Activated CD4-positive, alpha-beta T cell treated with anti-CD3 and anti-CD28 coated beads for 36 hours (primary cell): ENCODE data around the gene UBE2B. TPM values are rescaled to one million over a fixed set of nuclear protein-coding genes. Genes with fewer than 3 reads are reported as not detected.
"Not testable (repeated sequence)": the region's sequence is repeated elsewhere in the genome, so short reads cannot be mapped to it uniquely, and the experiment has no call there.

ENCODE experiments used
- ATAC-seq: fragments of 200-7000 bp; cut with Tn5 transposase; one replicate; pipeline ENCODE4 v1.10.0; 2021; ENCODE audit warnings: mild to moderate bottlenecking, moderate library complexity
- CTCF ChIA-PET: fragments of 350-600 bp; sonication (Branson Sonifier 250); formaldehyde crosslinking; loops from one replicate; lab custom pipeline; 2021; ENCODE audit warnings: antibody characterized with exemption; lab: Charles Lee
- POLR2A ChIA-PET: fragments of 350-600 bp; sonication (Branson Sonifier 250); formaldehyde crosslinking; loops from one replicate; lab custom pipeline; 2021; ENCODE audit warnings: antibody characterized with exemption, inconsistent platforms; lab: Charles Lee
- DNase-seq: peaks from one replicate; pipeline ENCODE4 v3.0.0-alpha.2; 2020
- H3K27ac Mint-ChIP-seq: one replicate; pipeline ENCODE4 v1.8.0; 2021; ENCODE audit warnings: mixed read lengths
- H3K27me3 Mint-ChIP-seq: one replicate; pipeline ENCODE4 v1.8.0; 2021; ENCODE audit warnings: mixed read lengths
- H3K36me3 Mint-ChIP-seq: one replicate; pipeline ENCODE4 v1.8.0; 2021; ENCODE audit warnings: low read depth, mixed read lengths
- H3K4me1 Mint-ChIP-seq: one replicate; pipeline ENCODE4 v1.8.0; 2021; ENCODE audit warnings: mixed read lengths
- H3K4me3 Mint-ChIP-seq: one replicate; pipeline ENCODE4 v1.8.0; 2021; ENCODE audit warnings: mild to moderate bottlenecking, moderate library complexity, mixed read lengths
- H3K9me3 Mint-ChIP-seq: one replicate; pipeline ENCODE4 v1.8.0; 2021; ENCODE audit warnings: low read depth, mixed read lengths
- intact Hi-C, 2 experiments: fragments of 100-400 bp; cut with DNase I in 1 of 2; cut with micrococcal nuclease in 1 of 2; formaldehyde crosslinking; loops; one replicate each; pipeline versions ENCODE4 v1.14.2 to v1.15.1; 2022 to 2024; cut with DNase I, micrococcal nuclease
- total RNA-seq, 2 experiments: library from RNA; stranded (reverse); gene quantifications; one replicate each; pipeline ENCODE4 v1.2.3, GENCODE V29; 2021

The UBE2B gene
- total RNA-seq, 2 experiments from 2014 or later: 112 to 115 TPM

GRCh38 chr5:134420343-134420742 is 49.0 kb downstream of the UBE2B start:
- Mint-ChIP-seq H3K36me3 (no peaks in the 10 kb centered on the region), H3K4me3 (no peak overlapping the region), H3K4me1 (no peaks in the 10 kb centered on the region), H3K27me3 (no peaks in the 10 kb centered on the region), H3K27ac (no peak overlapping the region), H3K9me3 (no peaks in the 10 kb centered on the region)
- ChIA-PET POLR2A (no interaction called here), CTCF (no interaction called here)
- intact Hi-C loops: no loop called here
- ATAC-seq (no peak), DNase-seq (no peak)

GRCh38 chr5:134421038-134421437 is 49.7 kb downstream of the UBE2B start:
- ATAC-seq, H3K27ac Mint-ChIP-seq, CTCF ChIA-PET, POLR2A ChIA-PET, H3K27me3 Mint-ChIP-seq, H3K9me3 Mint-ChIP-seq, H3K36me3 Mint-ChIP-seq, H3K4me3 Mint-ChIP-seq, DNase-seq, H3K4me1 Mint-ChIP-seq, intact Hi-C loops: not testable (repeated sequence)

GRCh38 chr5:134422791-134423365 is 51.5 kb downstream of the UBE2B start:
- H3K36me3 Mint-ChIP-seq: no peaks in the 10 kb centered on the region
- ChIA-PET CTCF (no interaction called here), POLR2A (no interaction called here)
- no peak overlapping the region for H3K4me3 Mint-ChIP-seq
- DNase-seq (no peak), ATAC-seq (no peak)
- no peaks in the 10 kb centered on the region for H3K9me3 Mint-ChIP-seq
- H3K4me1 Mint-ChIP-seq: no peaks in the 10 kb centered on the region
- intact Hi-C loops: no loop called here
- H3K27ac Mint-ChIP-seq: no peak overlapping the region
- H3K27me3 Mint-ChIP-seq: no peaks in the 10 kb centered on the region

GRCh38 chr5:134423376-134423775 is 52.0 kb downstream of the UBE2B start:
- H3K27ac Mint-ChIP-seq: no peak overlapping the region
- no peaks in the 10 kb centered on the region for H3K36me3 Mint-ChIP-seq
- intact Hi-C loops: no loop called here
- POLR2A ChIA-PET: no interaction called here
- DNase-seq (no peak), ATAC-seq (no peak)
- H3K4me3 Mint-ChIP-seq: no peak overlapping the region
- CTCF ChIA-PET: no interaction called here
- H3K27me3 Mint-ChIP-seq: no peaks in the 10 kb centered on the region
- no peaks in the 10 kb centered on the region for H3K9me3 Mint-ChIP-seq
- H3K4me1 Mint-ChIP-seq: no peaks in the 10 kb centered on the region

- Mint-ChIP-seq H3K4me3 (no peak overlapping the region), H3K27ac (no peak overlapping the region), H3K27me3 (no peaks in the 10 kb centered on the region), H3K4me1 (no peaks in the 10 kb centered on the region), H3K36me3 (no peaks in the 10 kb centered on the region), H3K9me3 (no peaks in the 10 kb centered on the region)
- ATAC-seq: no peak
- ChIA-PET CTCF (interaction anchor here (0.9 to 1.3 kb wide), 2 partner anchors 41 to 120 kb away, joined by 3 read pairs; no protein-coding TSS in a partner anchor), POLR2A (no interaction called here)
- intact Hi-C loops: no loop called here
- no peak for DNase-seq
Observed at GRCh38 chr5:134426361-134426760, 55.0 kb downstream of the UBE2B start.

- Mint-ChIP-seq H3K4me1 (peaks cover 6% of the 10 kb centered on the region), H3K27ac (no peak overlapping the region), H3K9me3 (no peaks in the 10 kb centered on the region), H3K27me3 (no peaks in the 10 kb centered on the region), H3K4me3 (no peak overlapping the region), H3K36me3 (no peaks in the 10 kb centered on the region)
- ATAC-seq (no peak), DNase-seq (no peak)
- CTCF ChIA-PET: interaction anchor here (0.6 to 2.5 kb wide), 5 partner anchors 9 to 160 kb away, joined by 3 to 7 read pairs (median 3); no protein-coding TSS in a partner anchor
- POLR2A ChIA-PET: interaction anchor here (0.6 kb wide), 1 partner anchor 19 kb away, joined by 8 read pairs; no protein-coding TSS in a partner anchor
- intact Hi-C loops: no loop called here
Observed at GRCh38 chr5:134427540-134428041, 56.2 kb downstream of the UBE2B start.

GRCh38 chr5:134430001-134430569 is 58.7 kb downstream of the UBE2B start:
- H3K27ac Mint-ChIP-seq: no peak overlapping the region
- peaks cover 13% of the 10 kb centered on the region for H3K4me1 Mint-ChIP-seq
- ChIA-PET POLR2A (no interaction called here), CTCF (interaction anchor here (2.5 kb wide), 1 partner anchor 157 kb away, joined by 7 read pairs; no protein-coding TSS in a partner anchor)
- H3K27me3 Mint-ChIP-seq: no peaks in the 10 kb centered on the region
- no peak for ATAC-seq
- no peaks in the 10 kb centered on the region for H3K36me3 Mint-ChIP-seq
- no peaks in the 10 kb centered on the region for H3K9me3 Mint-ChIP-seq
- no peak overlapping the region for H3K4me3 Mint-ChIP-seq
- intact Hi-C loops: no loop called here
- no peak for DNase-seq

GRCh38 chr5:134432174-134432573 is 60.8 kb downstream of the UBE2B start:
- no peaks in the 10 kb centered on the region for H3K27me3 Mint-ChIP-seq
- no peak overlapping the region for H3K4me3 Mint-ChIP-seq
- peak; percentile 31 for ATAC-seq
- no peak overlapping the region for H3K27ac Mint-ChIP-seq
- POLR2A ChIA-PET: interaction anchor here (0.5 kb wide), 1 partner anchor 188 kb away, joined by 3 read pairs; no protein-coding TSS in a partner anchor
- CTCF ChIA-PET: interaction anchor here (0.6 to 1.0 kb wide), 2 partner anchors 128 to 146 kb away, joined by 3 to 4 read pairs; no protein-coding TSS in a partner anchor
- H3K9me3 Mint-ChIP-seq: no peaks in the 10 kb centered on the region
- peaks cover 32% of the 10 kb centered on the region for H3K4me1 Mint-ChIP-seq
- no peaks in the 10 kb centered on the region for H3K36me3 Mint-ChIP-seq
- peak; percentile 64 for DNase-seq
- intact Hi-C loops: no loop called here

GRCh38 chr5:134432677-134433359 is 61.4 kb downstream of the UBE2B start:
- DNase-seq (no peak), ATAC-seq (no peak)
- peak overlapping the region; percentile 58 for H3K27ac Mint-ChIP-seq
- H3K27me3 Mint-ChIP-seq: no peaks in the 10 kb centered on the region
- H3K9me3 Mint-ChIP-seq: no peaks in the 10 kb centered on the region
- intact Hi-C loops: no loop called here
- H3K4me1 Mint-ChIP-seq: peaks cover 35% of the 10 kb centered on the region
- ChIA-PET POLR2A (no interaction called here), CTCF (no interaction called here)
- H3K36me3 Mint-ChIP-seq: no peaks in the 10 kb centered on the region
- H3K4me3 Mint-ChIP-seq: no peak overlapping the region

GRCh38 chr5:134435560-134435959 is 64.2 kb downstream of the UBE2B start:
- DNase-seq: peak; percentile 61

More at GRCh38 chr5:134435560-134435959, 64.2 kb downstream of the UBE2B start:
- Mint-ChIP-seq H3K4me3 (no peak overlapping the region), H3K27ac (peak overlapping the region; percentile 74), H3K36me3 (no peaks in the 10 kb centered on the region), H3K9me3 (no peaks in the 10 kb centered on the region), H3K27me3 (no peaks in the 10 kb centered on the region), H3K4me1 (peaks cover 35% of the 10 kb centered on the region)
- peak; percentile 68 for ATAC-seq
- intact Hi-C loops: no loop called here
- ChIA-PET POLR2A (interaction anchor here (0.6 to 0.7 kb wide), 2 partner anchors 109 to 119 kb away, joined by 4 to 15 read pairs; no protein-coding TSS in a partner anchor), CTCF (interaction anchor here (0.6 to 1.9 kb wide), 4 partner anchors 10 to 167 kb away, joined by 3 to 7 read pairs (median 4); partner anchors contain the start of gene CDKN2AIPNL)
